Natural killer cell (primary cell): ENCODE measurements around the gene CSTF3. TPM values are rescaled to one million over a fixed set of nuclear protein-coding genes. Genes with fewer than 3 reads are reported as not detected.

Experiments
- ATAC-seq, 3 donors: fragments of 150-1000 bp in 2 of 3; fragments of 200-7000 bp in 1 of 3; cut with Tn5 transposase; 1 replicate in 1 of 3; 2 replicates in 2 of 3; pipeline ENCODE4 v1.10.0; 2021; ENCODE audit warnings: mild to moderate bottlenecking in 2 of 3, moderate library complexity in 2 of 3
- DNase-seq, 2 donors: peaks; one replicate each; pipeline versions ENCODE4 v3.0.0 to v3.0.0-alpha.2; 2013 to 2021; ENCODE audit warnings: mixed read lengths in 1 of 2
- H3K27ac ChIP-seq: one replicate; pipeline ENCODE4 v1.5.1; 2013; ENCODE audit warnings: mild to moderate bottlenecking, low read length
- H3K27me3 ChIP-seq: one replicate; pipeline ENCODE4 v1.6.1; 2013; ENCODE audit warnings: low read length; ENCODE audit not compliant: control insufficient read depth, insufficient read depth
- H3K36me3 ChIP-seq: one replicate; pipeline ENCODE4 v1.6.1; 2013; ENCODE audit warnings: low read length; ENCODE audit not compliant: control insufficient read depth, insufficient read depth
- H3K4me1 ChIP-seq: one replicate; pipeline ENCODE4 v1.6.1; 2013; ENCODE audit warnings: low read length; ENCODE audit not compliant: control insufficient read depth, insufficient read depth
- H3K4me3 ChIP-seq: one replicate; pipeline ENCODE4 v1.5.1; 2013; ENCODE audit warnings: low read length
- H3K9me3 ChIP-seq: one replicate; pipeline ENCODE4 v1.6.1; 2013; ENCODE audit warnings: low read length; ENCODE audit not compliant: control insufficient read depth, insufficient read depth
- H3K27ac Mint-ChIP-seq, 2 donors: one replicate each; pipeline ENCODE4 v1.8.0; 2022; ENCODE audit warnings: mild to moderate bottlenecking in 2 of 2, mixed read lengths in 2 of 2, moderate library complexity in 1 of 2
- H3K27me3 Mint-ChIP-seq, 2 donors: one replicate each; pipeline ENCODE4 v1.8.0; 2022; ENCODE audit warnings: low read depth in 2 of 2, mixed read lengths in 2 of 2
- H3K36me3 Mint-ChIP-seq: one replicate; pipeline ENCODE4 v1.8.0; 2022; ENCODE audit warnings: mixed read lengths
- H3K4me1 Mint-ChIP-seq, 2 donors: one replicate each; pipeline ENCODE4 v1.8.0; 2022; ENCODE audit warnings: mixed read lengths in 2 of 2
- H3K4me3 Mint-ChIP-seq: one replicate; pipeline ENCODE4 v1.8.0; 2022; ENCODE audit warnings: mild to moderate bottlenecking, moderate library complexity, mixed read lengths
- H3K9me3 Mint-ChIP-seq, 2 donors: one replicate each; pipeline ENCODE4 v1.8.0; 2022; ENCODE audit warnings: mixed read lengths in 2 of 2
- WGBS: methylation state at CpG from one replicate; pipeline ENCODE4 v1.1.7; 2013; ENCODE audit warnings: missing lambda C conversion rate; ENCODE audit not compliant: insufficient coverage; 5-methylcytosine and 5-hydroxymethylcytosine counted together
- intact Hi-C: fragments of 100-400 bp; cut with micrococcal nuclease; formaldehyde crosslinking; loops from one replicate; pipeline ENCODE4 v1.14.2; 2022
- total RNA-seq, 4 donors: library from RNA; stranded (reverse); fragments of 120-200 nt in 1 of 4; gene quantifications; one replicate each; pipeline versions ENCODE4 v1.2.3 to v1.2.4, GENCODE V29; 2013 to 2022
- TF ChIP-seq, protein P1 (sequence below): fragments of 200-600 bp; IDR thresholded peaks from one replicate; pipeline ENCODE4 v1.8.0; 2022; ENCODE audit warnings: antibody characterized with exemption

The CSTF3 gene
- total RNA-seq, 3 donors from 2014 or later (not counting 1 experiment from before 2014, with no cell fraction given) = 10.9 to 15.6 (median 12.0) TPM

DNA sequence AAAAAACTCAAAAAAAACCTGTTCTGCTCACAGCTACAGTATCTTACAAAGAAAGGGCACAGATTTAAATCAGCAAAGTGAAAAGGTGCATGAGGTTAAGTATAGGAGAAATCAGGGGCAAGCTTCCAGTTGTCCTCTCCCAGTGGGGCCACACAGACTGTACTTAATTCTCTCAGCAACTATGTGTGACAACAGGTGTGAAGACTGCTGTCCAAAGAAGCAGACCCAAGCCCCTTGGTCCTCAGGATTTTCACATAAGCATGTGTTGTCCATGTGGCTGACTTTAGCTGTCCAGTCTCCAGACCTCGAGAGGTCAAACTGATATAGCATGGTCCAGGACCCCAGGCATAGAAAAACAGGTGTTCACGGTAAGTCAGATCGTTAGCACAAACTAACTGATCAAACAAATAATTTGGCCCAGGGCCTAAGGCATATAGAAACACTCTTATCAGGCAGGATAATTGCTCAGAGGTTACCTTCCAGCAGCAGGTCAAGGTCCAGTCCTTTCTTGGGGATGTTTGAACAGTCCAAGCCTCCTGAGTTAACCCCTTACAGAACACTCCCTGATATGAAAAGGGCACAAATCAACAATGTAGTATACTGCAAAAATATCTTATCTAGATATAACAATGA lies 21.1 kb upstream of the CSTF3 start:
- Histone ChIP-seq H3K4me1 (no peaks in the 10 kb centered on the region), H3K9me3 (no peaks in the 10 kb centered on the region), H3K36me3 (no peaks in the 10 kb centered on the region), H3K27ac (no peak overlapping the region), H3K27me3 (no peaks in the 10 kb centered on the region), H3K4me3 (no peak overlapping the region)
- no peak for ATAC-seq
- Mint-ChIP-seq H3K27me3 (no peaks in the 10 kb centered on the region), H3K4me1 (peaks cover 15 to 18% of the 10 kb centered on the region in 2 donors), H3K4me3 (no peak overlapping the region), H3K36me3 (no peaks in the 10 kb centered on the region), H3K9me3 (no peaks in the 10 kb centered on the region), H3K27ac (no peak overlapping the region)
- intact Hi-C loops = no loop called here
- DNase-seq = no peak
- TF ChIP-seq, protein P1, sequence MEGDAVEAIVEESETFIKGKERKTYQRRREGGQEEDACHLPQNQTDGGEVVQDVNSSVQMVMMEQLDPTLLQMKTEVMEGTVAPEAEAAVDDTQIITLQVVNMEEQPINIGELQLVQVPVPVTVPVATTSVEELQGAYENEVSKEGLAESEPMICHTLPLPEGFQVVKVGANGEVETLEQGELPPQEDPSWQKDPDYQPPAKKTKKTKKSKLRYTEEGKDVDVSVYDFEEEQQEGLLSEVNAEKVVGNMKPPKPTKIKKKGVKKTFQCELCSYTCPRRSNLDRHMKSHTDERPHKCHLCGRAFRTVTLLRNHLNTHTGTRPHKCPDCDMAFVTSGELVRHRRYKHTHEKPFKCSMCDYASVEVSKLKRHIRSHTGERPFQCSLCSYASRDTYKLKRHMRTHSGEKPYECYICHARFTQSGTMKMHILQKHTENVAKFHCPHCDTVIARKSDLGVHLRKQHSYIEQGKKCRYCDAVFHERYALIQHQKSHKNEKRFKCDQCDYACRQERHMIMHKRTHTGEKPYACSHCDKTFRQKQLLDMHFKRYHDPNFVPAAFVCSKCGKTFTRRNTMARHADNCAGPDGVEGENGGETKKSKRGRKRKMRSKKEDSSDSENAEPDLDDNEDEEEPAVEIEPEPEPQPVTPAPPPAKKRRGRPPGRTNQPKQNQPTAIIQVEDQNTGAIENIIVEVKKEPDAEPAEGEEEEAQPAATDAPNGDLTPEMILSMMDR = no peak
- WGBS = 93% methylated on average over 2 of the region's 3 CpGs

- no peaks in the 10 kb centered on the region for H3K27me3 Mint-ChIP-seq
- TF ChIP-seq, protein P1 = no peak
- peak overlapping the region; percentile 10 to 61 for H3K27ac Mint-ChIP-seq
- no peaks in the 10 kb centered on the region for H3K36me3 Mint-ChIP-seq
- 30% methylated on average over 3 of the region's 3 CpGs for WGBS
- Histone ChIP-seq H3K36me3 (no peaks in the 10 kb centered on the region), H3K9me3 (no peaks in the 10 kb centered on the region), H3K27me3 (no peaks in the 10 kb centered on the region), H3K4me1 (no peaks in the 10 kb centered on the region), H3K4me3 (no peak overlapping the region), H3K27ac (no peak overlapping the region)
- no peaks in the 10 kb centered on the region for H3K9me3 Mint-ChIP-seq
- H3K4me1 Mint-ChIP-seq = peaks cover 15 to 18% of the 10 kb centered on the region in 2 donors
- intact Hi-C loops = no loop called here
- peak overlapping the region; percentile 50 for H3K4me3 Mint-ChIP-seq
- peak in 1 of 3 donors; percentile 22 for ATAC-seq
- DNase-seq = peak in 1 of 2 donors; percentile 10
Observed at GRCh38 chr11:33179348-33179803, 18.1 kb upstream of the CSTF3 start.

DNA sequence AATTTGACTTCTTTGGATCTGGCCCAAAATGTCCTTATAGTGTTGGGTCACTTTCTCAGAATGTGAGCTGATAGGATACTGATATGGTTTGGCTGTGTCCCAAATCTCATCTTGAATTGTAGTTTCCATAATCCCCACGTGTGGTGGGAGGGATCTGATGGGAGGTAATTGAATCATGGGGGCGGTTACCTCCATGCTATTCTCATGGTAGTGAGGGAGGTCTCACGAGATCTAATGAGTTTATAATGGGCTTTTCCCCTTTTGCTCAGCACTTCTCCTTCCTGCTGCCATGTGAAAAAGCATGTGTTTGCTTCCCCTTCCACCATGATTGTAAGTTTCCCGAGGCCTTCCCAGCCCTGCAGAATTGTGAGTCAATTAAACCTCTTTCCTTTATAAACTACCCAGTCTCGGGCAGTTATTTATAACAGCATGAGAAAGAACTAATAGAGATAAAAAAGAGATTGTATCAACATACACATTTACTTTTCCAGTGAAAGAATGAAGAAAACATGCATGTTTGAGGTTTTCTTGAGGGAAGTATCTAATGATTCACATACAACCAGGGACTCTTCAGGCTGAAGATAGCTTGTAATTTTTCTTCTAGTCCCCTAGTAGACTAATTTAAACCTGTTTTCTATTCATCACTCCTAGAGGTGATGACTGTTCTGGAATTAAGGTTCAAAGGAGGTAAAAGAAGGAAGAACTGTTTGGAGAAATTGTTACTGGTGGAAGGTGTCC lies 17.3 kb upstream of the CSTF3 start:
- intact Hi-C loops = no loop called here
- 93% methylated on average over 2 of the region's 5 CpGs for WGBS
- TF ChIP-seq, protein P1 = no peak
- Histone ChIP-seq H3K4me3 (no peak overlapping the region), H3K36me3 (no peaks in the 10 kb centered on the region), H3K27me3 (no peaks in the 10 kb centered on the region), H3K27ac (no peak overlapping the region), H3K9me3 (no peaks in the 10 kb centered on the region), H3K4me1 (no peaks in the 10 kb centered on the region)
- Mint-ChIP-seq H3K4me1 (peaks cover 15 to 18% of the 10 kb centered on the region in 2 donors), H3K9me3 (no peaks in the 10 kb centered on the region), H3K27me3 (no peaks in the 10 kb centered on the region), H3K36me3 (no peaks in the 10 kb centered on the region), H3K27ac (peak overlapping the region; percentile 10 to 61), H3K4me3 (peak overlapping the region; percentile 17)
- ATAC-seq (no peak), DNase-seq (no peak)
